Left ventricle myocardium inferior (tissue), 1 donor: ENCODE measurements around the gene LIN52. TPM values are rescaled to one million over a fixed set of nuclear protein-coding genes. Genes with fewer than 3 reads are reported as not detected.

Experiments
- DNase-seq: peaks from one replicate; pipeline ENCODE4 v3.0.0-alpha.2; 2020
- H3K27ac ChIP-seq: fragments of 200-600 bp; replicated peaks from 2 replicates; pipeline ENCODE4 v1.8.0; 2021
- H3K27me3 ChIP-seq: fragments of 200-600 bp; 2 replicates; pipeline ENCODE4 v1.8.0; 2021; ENCODE audit warnings: low read depth
- H3K36me3 ChIP-seq: fragments of 200-600 bp; 2 replicates; pipeline ENCODE4 v1.8.0; 2021
- H3K4me1 ChIP-seq: fragments of 200-600 bp; 2 replicates; pipeline ENCODE4 v1.8.0; 2021
- H3K4me3 ChIP-seq: fragments of 200-600 bp; 2 replicates; pipeline ENCODE4 v1.8.0; 2021; ENCODE audit warnings: mild to moderate bottlenecking, moderate library complexity
- H3K9me3 ChIP-seq: fragments of 200-600 bp; replicated peaks from 2 replicates; pipeline ENCODE4 v1.8.0; 2021
- intact Hi-C: fragments of 100-400 bp; cut with micrococcal nuclease; formaldehyde crosslinking; loops from one replicate; pipeline ENCODE4 v1.11.0; 2022
- total RNA-seq: library from RNA; stranded (reverse); fragmentation: NEBNext Ultra II Directional; extraction: Animal tissue kit (Norgen Biotek cat#: 25700); gene quantifications from one replicate; pipeline ENCODE4 v1.2.1, GENCODE V29; 2021
- TF ChIP-seq, protein P1 (sequence below): fragments of 200-600 bp; IDR thresholded peaks from 2 replicates; pipeline ENCODE4 v1.8.0; 2021; ENCODE audit warnings: antibody characterized with exemption, mild to moderate bottlenecking, borderline replicate concordance
- donor health status: DM: no; HTN: yes; CAD: no; lungs with severe emphysema.

Gene LIN52
- total RNA-seq, 1 donor from 2014 or later, result 8.0 TPM

DNA sequence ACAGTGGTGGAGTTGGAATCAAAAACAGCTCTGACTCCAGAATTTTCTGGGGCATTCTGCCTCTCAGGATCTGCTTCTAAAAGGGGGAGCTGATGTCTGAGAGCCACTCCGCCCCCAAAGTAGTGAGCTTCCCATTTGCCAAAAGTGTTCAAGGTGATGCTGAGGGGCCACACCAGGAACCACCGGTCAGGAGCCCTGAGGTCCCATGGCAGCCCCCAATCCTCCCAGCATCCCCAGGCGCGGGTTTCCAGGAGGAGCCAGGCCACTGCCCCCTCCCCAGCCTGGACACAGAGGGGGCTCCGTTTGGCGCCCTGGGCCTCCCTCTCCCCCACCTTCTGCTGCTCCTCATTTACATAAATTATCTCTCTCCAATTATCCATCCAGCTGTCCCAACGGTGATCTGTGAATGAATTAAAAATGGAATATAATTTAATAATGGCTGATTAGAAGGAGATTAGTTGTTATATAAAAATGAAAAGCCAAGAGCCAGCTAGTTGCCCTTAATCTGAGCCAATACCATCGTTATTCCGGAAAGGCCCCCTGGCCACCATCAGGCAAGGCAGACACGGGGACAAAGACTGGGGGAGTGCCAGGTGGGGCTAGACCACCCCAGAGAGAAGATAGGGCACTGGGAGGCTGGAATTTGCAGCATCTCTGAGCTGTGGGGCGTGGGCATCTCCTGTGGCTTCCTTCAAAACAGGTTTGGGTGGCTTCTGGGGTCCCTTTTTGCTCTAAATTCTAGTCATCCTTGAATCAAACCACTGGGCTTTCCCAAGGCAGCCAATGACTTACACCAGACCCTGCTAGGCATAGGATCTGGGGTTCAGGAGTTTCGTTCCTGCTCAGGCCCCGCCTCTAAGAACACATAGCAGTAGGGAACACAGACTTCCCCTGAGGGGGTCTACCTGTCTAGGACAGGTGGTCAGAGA is 134.8 kb downstream of the LIN52 start:
- peaks cover 94% of the 10 kb centered on the region for H3K27me3 ChIP-seq
- peaks cover 13% of the 10 kb centered on the region for H3K4me1 ChIP-seq
- no peak overlapping the region for H3K27ac ChIP-seq
- intact Hi-C loops, result no loop called here
- no peaks in the 10 kb centered on the region for H3K9me3 ChIP-seq
- TF ChIP-seq, protein P1, sequence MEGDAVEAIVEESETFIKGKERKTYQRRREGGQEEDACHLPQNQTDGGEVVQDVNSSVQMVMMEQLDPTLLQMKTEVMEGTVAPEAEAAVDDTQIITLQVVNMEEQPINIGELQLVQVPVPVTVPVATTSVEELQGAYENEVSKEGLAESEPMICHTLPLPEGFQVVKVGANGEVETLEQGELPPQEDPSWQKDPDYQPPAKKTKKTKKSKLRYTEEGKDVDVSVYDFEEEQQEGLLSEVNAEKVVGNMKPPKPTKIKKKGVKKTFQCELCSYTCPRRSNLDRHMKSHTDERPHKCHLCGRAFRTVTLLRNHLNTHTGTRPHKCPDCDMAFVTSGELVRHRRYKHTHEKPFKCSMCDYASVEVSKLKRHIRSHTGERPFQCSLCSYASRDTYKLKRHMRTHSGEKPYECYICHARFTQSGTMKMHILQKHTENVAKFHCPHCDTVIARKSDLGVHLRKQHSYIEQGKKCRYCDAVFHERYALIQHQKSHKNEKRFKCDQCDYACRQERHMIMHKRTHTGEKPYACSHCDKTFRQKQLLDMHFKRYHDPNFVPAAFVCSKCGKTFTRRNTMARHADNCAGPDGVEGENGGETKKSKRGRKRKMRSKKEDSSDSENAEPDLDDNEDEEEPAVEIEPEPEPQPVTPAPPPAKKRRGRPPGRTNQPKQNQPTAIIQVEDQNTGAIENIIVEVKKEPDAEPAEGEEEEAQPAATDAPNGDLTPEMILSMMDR, result no peak
- no peaks in the 10 kb centered on the region for H3K36me3 ChIP-seq
- no peak for DNase-seq
- H3K4me3 ChIP-seq, result no peak overlapping the region

DNA sequence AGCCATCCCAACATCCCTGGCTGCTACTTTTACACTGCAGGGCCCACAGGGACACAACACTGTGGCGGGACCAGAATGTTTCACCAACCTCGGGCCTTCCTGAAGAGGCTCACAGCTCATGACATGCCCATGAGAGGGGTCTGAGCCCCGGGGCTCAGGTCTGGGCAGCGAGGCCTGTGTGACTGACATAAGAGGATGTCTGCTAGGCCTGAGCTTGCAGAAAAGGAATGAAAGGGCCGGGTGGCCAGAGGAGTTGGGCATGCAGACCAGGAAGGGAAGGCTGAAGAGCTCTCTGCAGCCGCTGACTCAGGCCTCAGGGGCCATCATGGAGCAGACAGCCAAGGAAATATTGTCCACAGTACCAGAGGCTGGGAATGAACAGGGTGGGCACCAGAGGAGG is 136.2 kb downstream of the LIN52 start:
- Histone ChIP-seq H3K4me3 (no peak overlapping the region), H3K27me3 (peaks cover 96% of the 10 kb centered on the region), H3K27ac (no peak overlapping the region), H3K4me1 (peaks cover 13% of the 10 kb centered on the region), H3K9me3 (no peaks in the 10 kb centered on the region), H3K36me3 (no peaks in the 10 kb centered on the region)
- intact Hi-C loops, result no loop called here
- TF ChIP-seq, protein P1, result no peak
- DNase-seq, result no peak

DNA sequence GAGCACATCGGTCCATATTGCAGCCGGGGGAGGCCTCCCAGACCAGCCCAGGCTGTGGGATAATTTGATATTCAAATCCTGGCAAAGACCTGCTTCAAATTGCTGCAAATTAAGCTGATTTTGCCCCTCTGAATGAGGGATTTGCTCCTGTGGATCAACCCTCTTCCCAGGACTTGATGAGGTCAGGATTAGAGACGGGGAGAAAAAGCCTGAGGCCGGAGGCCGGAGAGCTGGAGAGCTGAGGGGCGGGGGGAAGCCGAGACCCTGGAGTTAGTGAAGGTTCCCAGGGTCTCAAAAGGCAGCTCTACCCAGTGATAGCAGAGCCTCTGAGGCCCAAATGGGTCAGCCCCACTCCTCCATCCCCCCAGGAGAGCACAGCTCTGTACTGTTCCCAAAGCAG is 137.0 kb downstream of the LIN52 start:
- Histone ChIP-seq H3K9me3 (no peaks in the 10 kb centered on the region), H3K4me1 (peaks cover 13% of the 10 kb centered on the region), H3K4me3 (no peak overlapping the region), H3K27ac (no peak overlapping the region), H3K27me3 (peaks cover 92% of the 10 kb centered on the region), H3K36me3 (no peaks in the 10 kb centered on the region)
- no peak for DNase-seq
- TF ChIP-seq, protein P1, result no peak
- intact Hi-C loops, result no loop called here

DNA sequence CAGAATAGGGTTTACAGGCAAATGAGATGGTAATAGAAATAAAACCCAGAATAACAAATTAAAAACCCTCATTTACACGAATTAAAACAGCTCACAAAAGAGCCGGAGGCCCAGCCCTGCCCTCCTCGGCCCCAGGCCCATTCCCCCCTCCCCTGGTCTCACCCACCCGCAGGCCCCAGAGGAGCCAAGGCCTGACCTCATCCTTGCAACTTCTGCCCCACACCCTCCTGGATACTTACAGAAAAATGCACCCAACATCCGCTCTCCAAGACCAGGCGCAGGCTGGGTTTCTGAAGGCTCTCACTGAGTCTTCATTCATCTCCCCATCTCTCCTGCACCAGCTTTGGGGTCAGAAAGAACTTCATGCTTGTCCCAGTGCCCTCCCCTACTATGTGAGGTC is 138.3 kb downstream of the LIN52 start:
- Histone ChIP-seq H3K4me3 (no peak overlapping the region), H3K27ac (no peak overlapping the region), H3K36me3 (no peaks in the 10 kb centered on the region), H3K9me3 (no peaks in the 10 kb centered on the region), H3K27me3 (peaks cover 89% of the 10 kb centered on the region), H3K4me1 (peaks cover 6% of the 10 kb centered on the region)
- intact Hi-C loops, result no loop called here
- TF ChIP-seq, protein P1, result no peak
- DNase-seq, result no peak

DNA sequence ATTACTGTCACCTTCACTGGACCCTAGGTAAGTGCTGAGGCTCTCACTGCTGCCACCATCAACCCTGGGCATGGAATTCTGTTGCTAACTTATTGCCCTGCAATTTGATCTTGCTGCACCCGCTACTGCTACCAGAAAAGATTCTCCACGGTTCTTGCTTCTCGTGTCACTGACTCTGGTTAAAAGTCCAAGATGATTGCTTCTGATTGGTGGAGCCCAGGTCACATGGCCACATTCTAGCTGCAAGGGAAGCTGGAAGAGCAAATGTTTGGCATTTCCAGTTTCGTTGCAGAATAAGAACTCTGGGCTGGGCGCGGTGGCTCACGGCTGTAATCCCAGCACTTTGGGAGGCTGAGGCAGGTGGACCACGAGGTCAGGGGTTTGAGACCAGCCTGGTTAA is 147.0 kb downstream of the LIN52 start:
- Histone ChIP-seq H3K4me3 (no peak overlapping the region), H3K27me3 (peaks cover 85% of the 10 kb centered on the region), H3K9me3 (peaks cover 21% of the 10 kb centered on the region), H3K27ac (no peak overlapping the region), H3K4me1 (no peaks in the 10 kb centered on the region), H3K36me3 (no peaks in the 10 kb centered on the region)
- TF ChIP-seq, protein P1, result no peak
- no peak for DNase-seq
- intact Hi-C loops, result no loop called here
